GM23248 (cell line): ENCODE measurements around the gene ZNF839.

ENCODE experiments used
- EZH2 ChIP-seq: fragments of 200-600 bp; sonication (generic); IDR thresholded peaks from 2 replicates; pipeline ENCODE4 v1.6.1; 2018; ENCODE audit warnings: antibody characterized with exemption, mild to moderate bottlenecking; ENCODE audit not compliant: insufficient read depth, poor library complexity, severe bottlenecking
- EZH2phosphoT487 ChIP-seq: fragments of 200-600 bp; sonication (generic); IDR thresholded peaks from 2 replicates; pipeline ENCODE4 v1.6.1; 2018; ENCODE audit warnings: antibody characterized with exemption, moderate library complexity, mild to moderate bottlenecking, low read depth; ENCODE audit not compliant: insufficient read depth

DNA sequence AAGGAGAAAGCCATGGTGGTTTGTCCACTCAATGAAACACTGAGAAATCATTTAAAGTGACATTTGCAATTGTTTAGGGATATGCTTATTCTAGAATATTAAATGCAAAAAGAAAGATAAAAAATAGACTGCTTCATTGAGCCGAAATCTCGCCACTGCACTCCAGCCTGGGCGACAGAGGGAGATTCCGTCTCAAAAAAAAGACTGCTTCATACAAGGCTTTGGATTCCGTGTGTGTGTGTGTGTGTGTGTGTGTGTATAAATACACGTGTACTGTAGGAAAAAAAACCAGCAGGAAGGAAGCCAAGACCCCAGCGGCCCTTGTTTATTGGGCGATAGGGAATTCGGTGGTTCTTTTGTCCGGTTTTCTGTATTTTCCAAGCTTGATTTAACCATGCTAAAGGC lies 3.2 kb upstream of the ZNF839 start:
- TF ChIP-seq EZH2 (no peak), EZH2phosphoT487 (no peak)
